HG03521 (cell line): ENCODE results near the gene C1orf198.

Experiments used
- ATAC-seq: cut with Tn5 transposase; IDR thresholded peaks from one replicate; pipeline ENCODE4 v1.9.1; 2021; ENCODE audit warnings: mild to moderate bottlenecking, moderate library complexity; ENCODE audit not compliant: unreplicated experiment

C1orf198 gene

GRCh38 chr1:230788561-230789275, 79.6 kb downstream of the C1orf198 start:
- ATAC-seq, result no peak

DNA sequence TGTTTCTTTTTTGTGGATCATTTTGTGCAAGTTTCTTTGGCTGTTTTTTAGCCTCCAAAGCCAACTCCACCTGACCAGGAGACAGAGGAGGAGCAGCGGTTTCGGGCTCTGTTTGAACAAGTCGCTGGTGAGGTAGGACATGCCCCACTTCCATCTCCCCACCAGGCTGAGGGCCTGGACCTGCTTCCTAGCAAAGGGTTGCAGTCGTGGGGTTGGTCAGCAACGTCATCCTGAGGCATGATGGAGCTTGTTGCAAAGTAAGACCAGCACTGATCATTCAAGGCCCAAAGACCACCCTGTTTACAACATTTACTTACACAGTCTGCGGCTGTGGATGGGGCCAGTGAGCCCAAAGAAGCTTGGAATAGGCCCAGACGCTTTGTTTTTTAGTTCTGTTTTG, 80.8 kb downstream of the C1orf198 start:
- ATAC-seq, result no peak
